HG02642 (cell line): ENCODE results near the gene CSNK2B.

Source experiments
- ATAC-seq: cut with Tn5 transposase; IDR thresholded peaks from one replicate; pipeline ENCODE4 v1.9.1; 2021; ENCODE audit warnings: mild to moderate bottlenecking; ENCODE audit not compliant: unreplicated experiment, poor library complexity

The CSNK2B gene

DNA sequence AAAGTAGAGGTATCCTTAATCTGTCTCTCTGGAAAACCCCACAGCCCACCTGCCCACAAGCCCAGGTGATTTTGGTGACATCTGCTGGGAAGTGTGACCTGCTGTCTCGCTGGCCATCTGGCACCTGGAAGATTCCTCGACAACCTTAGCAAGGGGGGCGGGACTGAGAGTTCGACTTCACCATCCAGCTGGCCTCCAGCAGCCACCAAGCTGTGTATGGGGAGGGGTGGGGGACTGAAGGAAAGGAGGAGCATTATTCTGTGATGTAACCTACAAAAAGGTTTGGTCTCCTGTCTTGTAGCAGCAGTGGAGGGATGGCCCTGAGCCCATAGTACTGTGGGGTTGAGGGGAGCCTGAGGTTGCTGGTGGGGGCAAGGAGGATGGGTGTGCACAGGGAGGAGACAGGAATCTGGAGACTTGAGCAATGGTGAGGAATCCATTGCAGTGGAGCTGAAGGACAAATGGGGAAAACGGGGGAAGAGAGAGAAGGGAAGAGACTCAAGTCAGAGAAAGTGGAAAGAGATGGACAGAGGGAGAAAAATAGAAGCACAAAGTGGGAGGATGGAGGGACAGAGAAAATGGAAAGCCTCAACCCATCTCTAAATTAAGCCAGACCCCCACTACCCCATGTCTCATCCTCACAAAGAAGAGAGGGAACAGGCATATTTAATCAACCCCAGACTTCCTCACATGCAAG lies 44.8 kb downstream of the CSNK2B start:
- ATAC-seq, result no peak

DNA sequence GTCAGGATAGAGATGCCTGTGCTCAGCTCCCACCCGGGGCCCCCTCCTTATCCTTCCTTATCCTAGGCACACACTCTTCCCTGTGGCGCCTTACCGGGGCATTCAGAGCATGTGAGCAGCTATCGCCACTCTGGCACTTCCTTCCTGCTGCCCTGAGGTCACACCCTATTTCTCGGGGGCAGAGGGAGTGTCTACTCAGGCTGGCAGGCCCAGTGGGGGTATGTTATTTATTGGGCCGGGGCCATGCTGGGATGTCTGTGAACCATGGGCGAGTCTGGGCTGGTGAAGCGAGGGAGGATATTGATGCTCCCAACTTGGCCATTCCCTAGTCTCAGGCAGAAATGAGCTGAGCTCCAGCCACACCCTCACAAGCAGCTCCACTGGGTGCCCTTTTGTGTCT lies 45.4 kb downstream of the CSNK2B start:
- no peak for ATAC-seq

DNA sequence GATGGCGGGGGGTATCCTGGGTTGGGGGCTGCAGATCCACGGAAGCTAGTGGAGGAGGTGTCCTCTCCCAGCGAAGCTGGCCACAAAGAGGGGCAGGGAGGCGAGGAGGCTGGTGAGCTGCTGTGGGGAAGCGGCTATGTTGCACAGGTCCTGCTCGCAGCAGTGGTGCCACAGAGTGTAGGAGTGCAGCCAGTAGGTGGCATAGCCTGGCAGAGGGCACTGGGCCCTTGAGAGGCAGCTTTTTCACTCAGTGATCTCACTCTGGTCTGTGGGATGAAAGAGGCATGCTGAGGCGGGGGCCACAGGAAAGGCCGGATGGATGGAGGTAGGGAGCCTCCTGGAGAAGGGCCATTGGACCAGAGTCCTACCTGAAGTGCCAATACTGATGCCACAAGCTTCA lies 46.4 kb downstream of the CSNK2B start:
- no peak for ATAC-seq

DNA sequence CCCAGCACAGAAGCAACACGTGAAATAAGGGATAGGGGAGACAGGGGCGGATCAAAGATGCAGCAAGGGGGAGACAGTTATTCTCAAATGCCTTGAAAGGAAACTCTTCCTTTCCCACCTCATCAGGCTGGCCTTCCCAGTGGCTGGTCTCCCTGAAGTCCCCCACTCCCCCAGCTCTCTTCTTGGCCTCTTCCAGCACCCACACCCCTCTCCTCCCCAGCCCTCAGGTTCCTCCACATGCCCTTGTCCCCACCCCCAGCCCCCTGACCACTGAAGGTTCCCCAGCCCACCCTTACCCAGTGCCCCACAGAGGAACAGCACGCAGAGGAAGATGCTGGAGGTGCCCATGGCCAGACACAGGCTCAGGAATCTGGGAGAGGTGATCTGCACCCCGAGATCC lies 47.6 kb downstream of the CSNK2B start:
- no peak for ATAC-seq

DNA sequence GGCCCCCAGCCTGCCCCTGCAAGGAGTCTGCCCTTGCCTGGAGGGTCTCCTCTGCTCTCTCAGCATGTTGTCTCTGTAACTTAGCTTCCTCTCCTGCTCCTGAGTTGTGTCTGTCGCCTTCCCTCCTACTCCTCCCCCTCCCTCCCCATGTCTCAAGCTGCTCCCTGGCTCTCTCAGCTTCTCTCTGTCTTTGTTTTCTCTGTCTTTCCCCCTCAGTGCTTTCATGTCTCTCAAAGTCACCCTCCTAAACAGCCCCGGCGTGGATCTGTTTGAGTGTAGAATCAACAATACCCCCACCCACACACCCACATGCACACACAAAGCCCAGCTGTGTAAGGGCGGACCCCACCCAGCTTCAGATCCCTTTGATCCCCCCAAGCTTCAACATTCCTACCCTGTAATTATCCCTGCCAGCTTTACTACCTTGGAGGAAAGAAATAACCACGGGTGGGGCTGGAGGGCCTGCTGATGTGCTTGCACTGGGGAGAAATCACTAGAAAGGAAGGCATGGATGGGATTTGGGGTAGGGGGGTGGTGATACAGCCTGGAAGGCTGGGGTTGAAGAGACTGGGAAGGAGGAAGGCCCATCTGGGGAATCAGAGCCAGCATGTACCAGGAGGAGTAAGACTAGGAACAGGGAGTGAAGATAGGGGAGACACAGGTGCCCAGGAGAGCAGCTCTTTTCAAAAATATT lies 48.3 kb downstream of the CSNK2B start:
- no peak for ATAC-seq

GRCh38 chr6:31715022-31715958 lies 49.4 kb downstream of the CSNK2B start, which contains the start of gene LY6G6D:
Gene LY6G6D (plus strand): TSS chr6:31715348. CDS start chr6:31715356, 8 bp downstream.
- ATAC-seq, result no peak

DNA sequence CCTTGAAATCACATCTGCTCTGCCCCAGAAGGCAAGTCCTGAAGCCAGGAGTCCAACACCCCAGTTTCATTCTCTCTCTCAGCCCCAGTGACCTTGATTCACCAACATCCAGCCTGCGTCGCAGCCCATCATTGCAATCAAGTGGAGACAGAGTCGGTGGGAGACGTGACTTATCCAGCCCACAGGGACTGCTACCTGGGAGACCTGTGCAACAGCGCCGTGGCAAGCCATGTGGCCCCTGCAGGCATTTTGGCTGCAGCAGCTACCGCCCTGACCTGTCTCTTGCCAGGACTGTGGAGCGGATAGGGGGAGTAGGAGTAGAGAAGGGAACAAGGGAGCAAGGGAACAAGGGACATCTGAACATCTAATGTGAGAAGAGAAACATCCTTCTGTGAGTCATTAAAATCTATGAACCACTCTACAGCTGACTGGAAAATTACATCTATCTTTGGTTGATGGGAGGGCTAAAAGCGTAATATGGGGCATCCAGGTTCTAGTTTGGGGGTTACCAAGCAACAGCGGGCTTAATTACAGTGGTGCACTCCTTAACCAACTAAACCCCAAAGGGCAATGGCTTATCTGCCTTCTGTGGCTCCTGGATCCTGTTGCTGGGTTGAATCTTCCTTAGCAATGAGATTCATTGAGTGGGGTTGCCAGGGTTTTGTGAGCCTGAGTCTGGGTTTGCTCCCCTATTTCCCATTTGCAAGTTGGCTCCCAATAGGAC lies 51.8 kb downstream of the CSNK2B start:
- no peak for ATAC-seq

DNA sequence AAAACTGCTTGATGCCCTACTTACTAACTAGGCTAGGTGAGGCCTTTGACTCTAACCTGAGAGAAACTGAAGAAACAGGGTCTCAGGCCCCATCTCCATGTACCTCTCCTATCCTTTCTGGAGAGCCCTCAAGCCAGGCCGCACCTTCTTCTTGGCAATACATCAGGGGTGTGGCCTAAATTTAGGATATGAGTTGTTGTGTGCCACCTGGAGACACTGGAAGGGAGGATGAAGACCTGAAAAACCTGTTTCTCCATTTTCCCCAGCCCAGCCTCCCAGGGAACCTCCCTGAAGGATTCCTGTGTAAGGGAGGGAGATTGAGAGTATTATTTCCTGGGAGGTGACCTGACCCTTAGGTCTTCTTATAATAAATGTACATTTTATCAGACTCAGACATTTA lies 52.4 kb downstream of the CSNK2B start:
- no peak for ATAC-seq

- ATAC-seq, result no peak
Observed at GRCh38 chr6:31719001-31719400, 53.1 kb downstream of the CSNK2B start.
